Uterus (tissue), 4 donors: ENCODE results near the gene PTPRH. TPM values are rescaled to one million over a fixed set of nuclear protein-coding genes. Genes with fewer than 3 reads are reported as not detected.

ENCODE experiments used
- DNase-seq, 2 donors: peaks; one replicate each; pipeline ENCODE4 v3.0.0-alpha.2; 2019 to 2020
- H3K27ac ChIP-seq, 2 donors: fragments of 200-600 bp; sonication (generic); 1 replicate in 1 of 2; 2 replicates in 1 of 2; pipeline ENCODE4 v1.5.1; 2016 to 2018
- H3K27me3 ChIP-seq, 2 donors: fragments of 200-600 bp; sonication (generic); one replicate each; pipeline ENCODE4 v1.5.1; 2018 to 2019; ENCODE audit warnings: control low read depth in 1 of 2
- H3K36me3 ChIP-seq, 2 donors: fragments of 200-600 bp; sonication (generic); one replicate each; pipeline ENCODE4 v1.5.1; 2019; ENCODE audit warnings: control low read depth in 1 of 2
- H3K4me1 ChIP-seq, 2 donors: fragments of 200-600 bp; sonication (generic); one replicate each; pipeline ENCODE4 v1.5.1; 2018 to 2019; ENCODE audit warnings: control low read depth in 1 of 2
- H3K4me3 ChIP-seq, 2 donors: fragments of 200-600 bp; sonication (generic); 1 replicate in 1 of 2; 2 replicates in 1 of 2; pipeline ENCODE4 v1.5.1; 2018 to 2019; ENCODE audit warnings: mild to moderate bottlenecking in 1 of 2
- H3K9me3 ChIP-seq, 2 donors: fragments of 200-600 bp; sonication (generic); one replicate each; pipeline ENCODE4 v1.5.1; 2019; ENCODE audit warnings: control low read depth in 1 of 2
- CTCF ChIP-seq, 4 experiments: fragments of 200-600 bp in 2 of 4; fragments of 450-650 bp in 2 of 4; sonication (generic) in 2 of 4; IDR thresholded peaks; one replicate each; pipeline ENCODE4 v1.5.1; 2016 to 2019; ENCODE audit warnings: antibody characterized with exemption in 4 of 4, mild to moderate bottlenecking in 2 of 4, moderate library complexity in 1 of 4
- POLR2A ChIP-seq, 2 donors: fragments of 450-650 bp; IDR thresholded peaks; one replicate each; pipeline ENCODE4 v1.6.1; 2016; ENCODE audit warnings: antibody characterized with exemption in 2 of 2, mild to moderate bottlenecking in 1 of 2, moderate library complexity in 1 of 2
- intact Hi-C: fragments of 100-400 bp; cut with DNase I; formaldehyde crosslinking; loops from one replicate; pipeline ENCODE4 v1.15.1; 2023; ENCODE audit warnings: low total_unique reads
- total RNA-seq, 4 donors: library from RNA; depleted of rRNA in 3 of 4; stranded (reverse); fragments of >200 nt in 3 of 4; gene quantifications; one replicate each; pipeline versions ENCODE4 v1.1.0 to v1.2.4, GENCODE V29; 2014 to 2023
- donor health status: DM: yes; HTN: yes; CAD: no.

Gene PTPRH
- total RNA-seq, 4 donors from 2014 or later, result 0.29 to 3.8 (median 3.2) TPM; not detected in 1

GRCh38 chr19:55161571-55162322, 47.6 kb downstream of the PTPRH start:
- peaks cover 13 to 26% of the 10 kb centered on the region in 2 donors for H3K27me3 ChIP-seq
- intact Hi-C loops, result no loop called here

GRCh38 chr19:55160986-55161365, 48.3 kb downstream of the PTPRH start:
- no peak overlapping the region for H3K27ac ChIP-seq
- H3K4me3 ChIP-seq, result no peak overlapping the region
- no peak for DNase-seq
- peaks cover 20 to 34% of the 10 kb centered on the region in 2 donors for H3K27me3 ChIP-seq
- no peaks in the 10 kb centered on the region for H3K36me3 ChIP-seq
- TF ChIP-seq CTCF (IDR thresholded peaks at IDR 0.05) (no peak), POLR2A (IDR thresholded peaks at IDR 0.05) (no peak)
- no peaks in the 10 kb centered on the region for H3K4me1 ChIP-seq
- H3K9me3 ChIP-seq, result no peaks in the 10 kb centered on the region
- intact Hi-C loops, result no loop called here

More at GRCh38 chr19:55161571-55162322, 47.6 kb downstream of the PTPRH start:
- Histone ChIP-seq H3K4me3 (no peak overlapping the region), H3K9me3 (no peaks in the 10 kb centered on the region), H3K4me1 (no peaks in the 10 kb centered on the region), H3K36me3 (no peaks in the 10 kb centered on the region), H3K27ac (no peak overlapping the region)
- TF ChIP-seq POLR2A (IDR thresholded peaks at IDR 0.05) (no peak), CTCF (IDR thresholded peaks at IDR 0.05) (no peak)
- DNase-seq, result no peak

GRCh38 chr19:55160128-55160985, 48.9 kb downstream of the PTPRH start:
- peak; percentile 59 to 73 for DNase-seq
- H3K36me3 ChIP-seq, result no peaks in the 10 kb centered on the region
- no peaks in the 10 kb centered on the region for H3K9me3 ChIP-seq
- TF ChIP-seq CTCF (IDR thresholded peaks at IDR 0.05), result peak; percentile 38 to 70 (median 65)
- no peak for TF ChIP-seq POLR2A (IDR thresholded peaks at IDR 0.05)
- peaks cover 20 to 37% of the 10 kb centered on the region in 2 donors for H3K27me3 ChIP-seq
- no peaks in the 10 kb centered on the region for H3K4me1 ChIP-seq
- no peak overlapping the region for H3K4me3 ChIP-seq
- intact Hi-C loops, result no loop called here
- H3K27ac ChIP-seq, result no peak overlapping the region

GRCh38 chr19:55158848-55159749, 50.2 kb downstream of the PTPRH start:
- H3K4me3 ChIP-seq, result no peak overlapping the region
- no peaks in the 10 kb centered on the region for H3K36me3 ChIP-seq
- TF ChIP-seq CTCF (IDR thresholded peaks at IDR 0.05), result no peak
- TF ChIP-seq POLR2A (IDR thresholded peaks at IDR 0.05), result no peak
- no peak overlapping the region for H3K27ac ChIP-seq
- no peak for DNase-seq
- H3K4me1 ChIP-seq, result no peaks in the 10 kb centered on the region
- no peaks in the 10 kb centered on the region for H3K9me3 ChIP-seq
- peaks cover 20 to 42% of the 10 kb centered on the region in 2 donors for H3K27me3 ChIP-seq
- intact Hi-C loops, result no loop called here
